ENCODE results near the gene ZNF546.

Gene ZNF546

GRCh38 chr19:40056505-40056904, 59.6 kb downstream of the ZNF546 start:
- DNase-seq: no peak

- DNase-seq: no peak
Measured at GRCh38 chr19:40057166-40057565, 60.3 kb downstream of the ZNF546 start.

GRCh38 chr19:40059624-40060023, 62.8 kb downstream of the ZNF546 start:
- no peak for DNase-seq

DNA sequence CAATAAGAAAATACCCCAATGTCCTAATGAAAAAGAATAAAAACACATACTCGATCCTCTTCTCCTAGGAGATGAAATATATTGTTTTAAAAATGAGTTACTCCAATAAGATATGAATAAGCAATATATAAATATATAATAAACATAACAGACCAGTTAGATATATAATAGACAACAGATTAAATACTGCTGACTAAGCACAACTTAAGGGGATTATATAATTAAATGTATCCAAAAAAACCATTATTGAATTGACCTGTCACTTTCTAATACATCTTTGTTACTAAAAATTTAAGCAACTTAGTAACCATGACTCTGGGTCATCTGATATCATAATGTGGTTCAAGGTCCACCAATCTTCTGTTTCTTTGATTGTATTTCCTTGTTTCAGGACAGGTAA, 73.2 kb downstream of the ZNF546 start:
- no peak for DNase-seq

Measured in T1000 (cell line).